ENCODE measurements around the gene APLNR. TPM values are rescaled to one million over a fixed set of nuclear protein-coding genes. Genes with fewer than 3 reads are reported as not detected.

Gene APLNR
- polyA plus RNA-seq, 2 of the 4 experiments (the other 2 are of a cell fraction), result 0.08 to 0.14 TPM

DNA sequence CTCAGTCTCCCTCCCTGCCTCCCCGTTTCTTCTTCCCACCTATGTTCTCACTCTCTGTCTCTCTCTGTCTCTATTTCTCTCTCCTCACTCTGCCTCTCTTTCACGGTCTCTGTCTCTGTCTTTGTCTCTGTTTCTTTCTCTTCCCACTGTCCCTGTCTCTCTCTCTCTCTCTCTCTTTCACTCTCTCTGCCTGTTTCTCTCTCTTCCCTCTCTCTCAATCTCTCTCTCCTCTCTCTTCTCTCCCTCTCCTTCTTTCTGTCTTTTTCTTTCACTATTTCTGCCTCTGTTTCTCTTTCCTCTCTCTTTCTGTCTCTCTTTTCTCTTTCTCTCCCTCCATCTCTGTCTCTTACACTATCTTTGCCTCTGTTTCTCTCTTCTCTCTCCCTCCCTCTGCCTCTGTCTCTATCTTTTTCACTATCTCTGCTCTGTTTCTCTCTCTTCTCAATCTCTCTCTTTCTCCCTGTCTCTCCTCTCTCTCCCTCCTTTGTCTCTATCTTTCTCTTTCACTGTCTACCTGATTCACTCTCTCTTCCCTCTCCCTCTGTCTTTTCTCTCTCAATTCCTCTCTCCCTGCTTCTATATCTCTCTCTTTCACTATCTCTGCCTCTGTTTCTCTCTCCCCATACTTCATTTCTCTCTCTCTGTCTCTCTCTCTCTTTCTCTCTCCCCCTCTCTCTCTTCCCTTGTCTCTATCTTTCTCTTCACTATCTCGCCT lies 5.4 kb downstream of the APLNR start:
- POLR2A ChIA-PET, result no interaction called here
- WGBS (ENCODE audit: missing lambda C conversion rate), result 66% methylated on average over 3 of the region's 3 CpGs
- Histone ChIP-seq H3K4me1 (no peaks in the 10 kb centered on the region), H3K9me3 (no peaks in the 10 kb centered on the region), H3K27ac (peak overlapping the region in 1 of 2 experiments; percentile 21; a peak in 2 of 6 replicates), H3K4me2 (no peak overlapping the region), H3K4me3 (no peak overlapping the region)
- CTCF ChIA-PET, result interaction anchor here (1.0 to 2.1 kb wide), 2 partner anchors 17 to 18 kb away, joined by 4 to 13 read pairs; no protein-coding TSS in a partner anchor
- FAIRE-seq (no peak), ATAC-seq (no peak), DNase-seq (ENCODE audit: low read depth in 1 of 2, low spot score in 1 of 2) (no peak)
- TF ChIP-seq RARB (CRISPR knock-in tag; IDR thresholded peaks at IDR 0.05) (no peak), CBX2 (IDR thresholded peaks at IDR 0.05; ENCODE audit: borderline replicate concordance, low read depth) (no peak), ZNF302 (CRISPR knock-in tag; IDR thresholded peaks at IDR 0.05) (no peak), HDAC2 (IDR thresholded peaks at IDR 0.05) (no peak), HOXB5 (CRISPR knock-in tag; IDR thresholded peaks at IDR 0.05) (no peak), RCOR1 (IDR thresholded peaks at IDR 0.05; ENCODE audit: low read depth, low read length) (no peak), MAX (IDR thresholded peaks at IDR 0.05) (no peak)
- TF ChIP-seq, protein P1, sequence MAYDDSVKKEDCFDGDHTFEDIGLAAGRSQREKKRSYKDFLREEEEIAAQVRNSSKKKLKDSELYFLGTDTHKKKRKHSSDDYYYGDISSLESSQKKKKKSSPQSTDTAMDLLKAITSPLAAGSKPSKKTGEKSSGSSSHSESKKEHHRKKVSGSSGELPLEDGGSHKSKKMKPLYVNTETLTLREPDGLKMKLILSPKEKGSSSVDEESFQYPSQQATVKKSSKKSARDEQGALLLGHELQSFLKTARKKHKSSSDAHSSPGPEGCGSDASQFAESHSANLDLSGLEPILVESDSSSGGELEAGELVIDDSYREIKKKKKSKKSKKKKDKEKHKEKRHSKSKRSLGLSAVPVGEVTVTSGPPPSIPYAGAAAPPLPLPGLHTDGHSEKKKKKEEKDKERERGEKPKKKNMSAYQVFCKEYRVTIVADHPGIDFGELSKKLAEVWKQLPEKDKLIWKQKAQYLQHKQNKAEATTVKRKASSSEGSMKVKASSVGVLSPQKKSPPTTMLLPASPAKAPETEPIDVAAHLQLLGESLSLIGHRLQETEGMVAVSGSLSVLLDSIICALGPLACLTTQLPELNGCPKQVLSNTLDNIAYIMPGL (CRISPR knock-in tag; IDR thresholded peaks at IDR 0.05; ENCODE audit: borderline replicate concordance), result no peak

- ChIA-PET CTCF (interaction anchor here (1.2 to 2.1 kb wide), 2 partner anchors 18 to 390 kb away, joined by 3 to 13 read pairs; no protein-coding TSS in a partner anchor), POLR2A (no interaction called here)
- no peak for ATAC-seq
- Histone ChIP-seq H3K4me3 (no peak overlapping the region), H3K4me2 (no peak overlapping the region), H3K4me1 (no peaks in the 10 kb centered on the region), H3K9me3 (0 out of 3 replicates have a peak, but pooled peaks cover 3% of the 10 kb centered on the region), H3K27ac (peak overlapping the region in 1 of 2 experiments; percentile 21; a peak in 1 of 6 replicates)
- TF ChIP-seq, protein P2, sequence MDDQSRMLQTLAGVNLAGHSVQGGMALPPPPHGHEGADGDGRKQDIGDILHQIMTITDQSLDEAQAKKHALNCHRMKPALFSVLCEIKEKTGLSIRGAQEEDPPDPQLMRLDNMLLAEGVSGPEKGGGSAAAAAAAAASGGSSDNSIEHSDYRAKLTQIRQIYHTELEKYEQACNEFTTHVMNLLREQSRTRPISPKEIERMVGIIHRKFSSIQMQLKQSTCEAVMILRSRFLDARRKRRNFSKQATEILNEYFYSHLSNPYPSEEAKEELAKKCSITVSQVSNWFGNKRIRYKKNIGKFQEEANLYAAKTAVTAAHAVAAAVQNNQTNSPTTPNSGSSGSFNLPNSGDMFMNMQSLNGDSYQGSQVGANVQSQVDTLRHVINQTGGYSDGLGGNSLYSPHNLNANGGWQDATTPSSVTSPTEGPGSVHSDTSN (IDR thresholded peaks at IDR 0.05), result no peak
- TF ChIP-seq MAX (IDR thresholded peaks at IDR 0.05), result no peak
- 88% methylated on average over 18 of the region's 18 CpGs for WGBS (ENCODE audit: missing lambda C conversion rate)
- no peak for DNase-seq (ENCODE audit: low read depth in 1 of 2, low spot score in 1 of 2)
- no peak for FAIRE-seq
Observed at GRCh38 chr11:57230791-57231538, 6.1 kb downstream of the APLNR start.

GRCh38 chr11:57230316-57230715 lies 6.7 kb downstream of the APLNR start:
- DNase-seq (ENCODE audit: low read depth in 1 of 2, low spot score in 1 of 2), result no peak
- Histone ChIP-seq H3K4me1 (no peaks in the 10 kb centered on the region), H3K27ac (no peak overlapping the region), H3K4me2 (no peak overlapping the region), H3K4me3 (no peak overlapping the region), H3K9me3 (0 out of 3 replicates have a peak, but pooled peaks cover 3% of the 10 kb centered on the region)
- TF ChIP-seq HOXA7 (CRISPR knock-in tag; IDR thresholded peaks at IDR 0.05) (no peak), JUN (IDR thresholded peaks at IDR 0.05) (no peak), RFX5 (IDR thresholded peaks at IDR 0.05) (no peak), ZSCAN20 (CRISPR knock-in tag; IDR thresholded peaks at IDR 0.05) (no peak)
- no peak for ATAC-seq
- FAIRE-seq, result no peak
- CTCF ChIA-PET, result interaction anchor here (1.2 to 2.1 kb wide), 2 partner anchors 19 to 389 kb away, joined by 3 to 13 read pairs; no protein-coding TSS in a partner anchor
- WGBS (ENCODE audit: missing lambda C conversion rate), result 84% methylated on average over 5 of the region's 5 CpGs
- POLR2A ChIA-PET, result no interaction called here

DNA sequence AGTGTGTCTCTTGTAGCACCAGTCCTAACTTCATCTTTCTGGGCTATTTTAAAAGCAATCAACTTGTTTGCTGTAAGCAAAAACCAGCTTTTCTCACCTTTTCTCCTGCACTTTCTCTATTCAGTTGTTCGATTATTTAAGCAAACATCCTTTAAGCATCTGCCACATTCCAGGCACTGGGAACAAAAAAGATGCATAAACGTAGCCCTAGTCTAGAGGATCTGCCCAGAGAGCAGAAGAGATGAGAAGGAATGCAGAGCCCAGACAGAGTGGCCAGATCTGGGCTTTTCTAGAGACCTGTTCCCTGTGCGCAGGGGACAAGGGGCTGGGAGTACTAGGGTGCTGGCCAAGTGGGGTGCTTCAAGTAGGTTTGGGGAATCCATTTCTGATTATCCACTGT lies 8.4 kb downstream of the APLNR start:
- ChIA-PET POLR2A (no interaction called here), CTCF (no interaction called here)
- Histone ChIP-seq H3K4me1 (peaks cover 13% of the 10 kb centered on the region), H3K27ac (no peak overlapping the region), H3K9me3 (0 out of 3 replicates have a peak, but pooled peaks cover 3% of the 10 kb centered on the region), H3K4me3 (no peak overlapping the region), H3K4me2 (no peak overlapping the region)
- no peak for DNase-seq (ENCODE audit: low read depth in 1 of 2, low spot score in 1 of 2)
- WGBS (ENCODE audit: missing lambda C conversion rate), result 72% methylated on average over 3 of the region's 3 CpGs
- ATAC-seq, result no peak
- FAIRE-seq, result no peak
- TF ChIP-seq ZFP36 (IDR thresholded peaks at IDR 0.05; ENCODE audit: borderline replicate concordance, partially characterized antibody) (no peak), KDM1A (IDR thresholded peaks at IDR 0.05; ENCODE audit: low read depth) (no peak), RAD21 (conservative IDR thresholded peaks at IDR 0.05 in 1 of 2, IDR thresholded peaks at IDR 0.05 in 1 of 2) (no peak), HDAC2 (IDR thresholded peaks at IDR 0.05) (no peak), FOXS1 (CRISPR knock-in tag; IDR thresholded peaks at IDR 0.05) (no peak), RFX5 (IDR thresholded peaks at IDR 0.05) (no peak), SMC3 (IDR thresholded peaks at IDR 0.05) (no peak), EP300 (IDR thresholded peaks at IDR 0.05) (no peak), E2F6 (IDR thresholded peaks at IDR 0.05; ENCODE audit: borderline replicate concordance, low read depth) (no peak), NFE2L2 (conservative IDR thresholded peaks at IDR 0.05; ENCODE audit: low read length) (no peak), JUN (IDR thresholded peaks at IDR 0.05) (no peak), NPAS2 (CRISPR knock-in tag; IDR thresholded peaks at IDR 0.05; ENCODE audit: borderline replicate concordance) (no peak), CHD4 (IDR thresholded peaks at IDR 0.05; ENCODE audit: borderline replicate concordance) (no peak), POLR2A (IDR thresholded peaks at IDR 0.05; ENCODE audit: low read length) (no peak), HES2 (IDR thresholded peaks at IDR 0.05) (no peak)

All from A549 (cell line).